Stimulated activated CD8-positive, alpha-beta memory T cell treated with anti-CD3 and anti-CD28 coated beads, Interleukin-7, amount 100 ng/mL, for 4 hours (primary cell): ENCODE results near the gene CABP2.
"Not testable (repeated sequence)": the region's sequence is repeated elsewhere in the genome, so short reads cannot be mapped to it uniquely, and the experiment has no call there.

ENCODE experiments used
- DNase-seq, 2 donors: peaks; one replicate each; pipeline ENCODE4 v3.0.0-alpha.2; 2020; ENCODE audit warnings: low read depth in 2 of 2

The CABP2 gene

DNA sequence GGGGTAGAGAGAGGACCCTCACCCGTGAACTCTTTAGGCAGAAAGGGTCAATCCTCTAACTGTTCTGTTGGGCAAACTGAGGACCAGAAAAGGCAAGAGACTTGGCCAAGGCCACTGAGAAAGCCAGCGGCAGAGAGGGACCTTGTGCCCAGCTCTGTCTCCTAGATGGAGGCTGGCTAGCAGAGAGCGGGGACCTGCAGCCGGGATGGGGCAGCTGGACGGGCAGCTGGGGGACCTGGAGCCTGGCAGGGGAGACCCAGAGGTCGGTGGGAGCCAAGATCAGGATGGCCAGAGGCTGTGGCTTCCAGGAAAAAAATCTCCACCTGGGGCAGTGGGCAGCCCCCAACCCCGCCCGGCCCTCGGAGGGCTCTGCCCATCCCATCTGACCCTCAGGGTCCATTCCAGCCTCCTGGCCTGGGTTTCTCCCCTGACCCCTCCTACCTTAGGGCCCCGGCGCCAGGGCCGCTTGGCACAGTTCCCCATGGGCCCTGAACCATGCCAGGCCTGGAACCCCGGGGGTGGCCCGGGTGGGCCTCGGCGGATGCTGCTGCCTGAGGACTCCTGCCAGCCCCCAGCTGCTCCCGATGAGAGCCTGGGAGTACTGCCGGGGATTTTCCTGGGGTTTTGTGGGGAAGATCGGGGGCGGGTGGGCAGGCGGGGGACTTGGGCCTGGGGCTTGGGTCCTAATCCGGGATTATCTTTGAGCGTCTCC is at the start of gene CABP2:
Gene CABP2, minus strand, starts transcription at position 603 of the 712 bp plus-strand sequence. Its CDS starts 120 bp downstream, at position 483.
- no peak for DNase-seq

DNA sequence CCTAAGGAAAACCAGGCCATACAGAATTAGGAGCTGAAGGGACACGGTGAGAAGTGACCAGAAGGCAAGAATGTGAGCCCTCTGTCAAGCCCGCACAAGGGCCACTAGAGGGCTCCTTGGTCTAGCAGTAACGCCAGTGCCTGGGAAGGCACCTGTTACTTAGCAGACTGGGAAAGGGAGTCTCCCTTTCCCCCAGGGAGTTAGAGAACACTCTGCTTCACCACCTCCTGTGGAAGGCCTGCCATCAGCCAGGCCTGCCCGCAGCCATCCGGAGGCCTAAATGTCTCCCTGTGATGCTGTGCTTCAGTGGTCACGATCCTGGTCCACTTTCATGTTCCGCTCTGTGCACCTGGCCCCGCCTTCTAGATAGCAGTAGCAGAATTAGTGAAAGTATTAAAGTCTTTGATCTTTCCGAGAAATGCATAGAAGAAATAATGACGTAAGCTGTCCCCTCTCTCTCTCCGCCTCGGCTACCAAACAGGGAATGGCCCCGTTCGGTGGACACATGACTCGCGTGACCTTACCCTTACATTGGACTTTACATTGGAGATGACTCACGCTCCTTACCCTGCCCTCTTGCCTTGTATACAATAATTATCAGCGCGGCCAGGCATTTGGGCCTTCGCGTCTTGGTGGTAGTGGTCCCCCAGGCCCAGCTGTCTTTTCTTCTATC is 49.6 kb upstream of the CABP2 start:
- DNase-seq = peak in 1 of 2 donors; percentile 13

DNA sequence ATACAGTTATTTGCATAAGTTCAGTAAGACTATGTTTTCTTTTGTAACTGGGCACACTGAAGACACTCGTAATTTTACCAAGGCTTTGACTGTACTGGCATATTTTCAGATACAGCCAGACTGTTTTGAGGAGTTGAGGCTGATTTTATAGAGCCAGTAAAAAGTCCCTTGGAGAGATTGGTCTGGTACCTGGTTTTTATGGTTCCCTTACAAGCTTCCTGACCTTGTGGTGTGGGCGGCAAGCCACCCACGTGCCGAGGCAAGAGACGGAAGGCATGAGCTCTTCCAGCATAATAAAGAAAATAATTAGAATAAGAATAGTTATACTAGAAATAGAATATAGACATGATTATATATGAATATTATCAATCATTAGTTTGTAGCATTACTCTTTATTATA is 49.1 kb upstream of the CABP2 start:
- no peak for DNase-seq

DNA sequence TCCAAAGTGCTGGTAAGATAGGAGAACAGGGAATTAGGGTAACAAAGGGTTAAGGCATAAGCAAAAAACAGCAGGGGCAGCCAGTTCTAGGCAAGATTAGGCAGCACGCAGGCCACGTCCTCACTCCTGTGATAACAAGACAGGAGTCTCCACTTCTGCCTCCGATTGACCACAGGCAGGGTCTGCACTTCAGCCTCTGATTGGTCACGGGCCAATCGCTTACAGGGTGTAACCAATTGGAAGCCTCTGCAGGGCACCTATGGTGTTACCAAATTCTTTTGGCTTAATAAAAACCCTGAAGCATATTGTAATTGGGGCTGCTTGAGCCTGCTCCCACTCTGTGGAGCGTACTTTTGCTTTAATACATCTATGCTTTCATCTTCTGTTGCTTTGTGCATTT is 48.2 kb upstream of the CABP2 start:
- DNase-seq = no peak

- no peak for DNase-seq
These were observed 41.0 kb upstream of the CABP2 start for GRCh38 chr11:67564230-67564629.

DNA sequence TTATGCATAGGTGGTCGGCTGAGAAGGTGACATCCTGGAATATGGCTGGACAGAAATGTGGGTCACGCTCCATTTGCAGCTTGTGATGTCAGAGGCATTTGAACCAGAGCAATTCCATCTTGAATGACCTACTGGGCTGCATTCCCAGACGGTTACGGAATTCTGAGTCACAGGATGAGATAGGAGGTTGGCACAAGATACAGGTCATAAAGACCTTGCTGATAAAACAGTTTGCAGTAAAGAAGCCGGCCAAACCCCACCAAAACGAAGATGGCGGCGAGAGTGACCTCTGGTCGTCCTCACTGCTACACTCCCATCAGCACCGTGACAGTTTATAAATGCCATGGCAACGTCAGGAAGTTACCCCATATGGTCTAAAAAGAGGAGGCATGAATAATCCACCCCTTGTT is 40.5 kb upstream of the CABP2 start:
- not testable (repeated sequence) for DNase-seq

DNA sequence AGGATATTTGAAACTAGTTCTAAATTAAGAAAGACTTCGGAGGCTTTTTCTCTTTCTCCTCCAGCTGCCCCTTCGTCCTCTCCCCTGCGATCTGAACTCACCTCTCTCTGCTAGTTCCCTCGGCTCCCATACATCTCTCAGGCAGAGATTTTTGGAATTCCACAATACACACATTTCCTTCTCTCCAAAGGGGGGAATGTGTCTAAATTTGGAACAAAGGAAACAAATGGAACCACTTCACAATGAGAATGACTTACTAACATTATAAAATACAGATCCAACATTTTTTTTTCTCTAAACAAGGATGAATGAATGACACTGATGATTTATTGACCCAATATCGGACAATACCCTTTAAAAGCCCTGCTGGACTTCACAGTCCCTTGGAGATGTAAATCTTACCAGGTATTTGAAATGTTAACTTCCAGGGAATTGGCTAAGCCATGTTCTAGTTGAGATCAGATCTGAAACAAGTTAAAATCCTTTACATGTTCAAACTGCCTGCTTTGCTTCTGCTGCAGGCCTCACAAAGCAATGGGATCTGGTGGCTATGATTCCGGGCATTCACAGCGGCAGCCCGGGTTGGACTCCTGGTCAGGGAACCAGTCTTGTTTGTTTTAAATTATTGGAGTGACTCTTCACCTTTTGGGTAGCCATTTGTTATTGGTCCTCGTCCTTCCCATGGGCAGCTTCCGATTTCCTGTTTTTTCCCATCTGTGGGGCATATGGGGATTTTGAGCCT is 39.9 kb upstream of the CABP2 start:
- no peak for DNase-seq

DNA sequence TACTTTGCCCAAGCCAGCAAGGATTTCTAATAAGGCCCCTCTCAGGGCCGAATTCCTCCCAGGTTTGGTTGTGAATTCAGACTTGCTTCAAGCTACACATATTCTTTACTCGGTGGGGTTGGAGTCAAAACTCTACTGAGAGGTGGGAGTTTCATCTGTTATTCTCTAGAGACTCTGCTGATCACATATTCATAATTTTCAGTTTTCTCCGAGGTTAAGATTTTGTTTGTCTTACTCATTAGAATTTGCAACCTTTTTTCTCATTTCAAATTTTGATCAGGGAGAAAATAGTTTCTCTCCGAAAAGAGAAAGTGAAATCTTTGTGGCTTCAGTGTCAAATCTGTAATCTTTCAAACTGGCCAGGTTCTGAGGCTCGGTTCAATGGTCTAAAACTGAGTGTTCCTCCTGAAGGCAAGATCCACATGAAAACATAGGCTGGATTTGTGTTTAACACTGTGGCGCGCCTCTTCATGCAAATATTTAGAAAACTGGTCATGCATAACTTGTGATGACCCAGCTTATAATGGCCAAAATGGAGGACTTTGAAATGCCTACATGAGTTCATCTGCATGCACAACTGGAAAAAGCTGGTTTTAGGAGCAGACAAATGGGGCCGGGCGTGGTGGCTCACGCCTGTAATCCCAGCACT is 38.8 kb upstream of the CABP2 start:
- no peak for DNase-seq

- no peak for DNase-seq
These were observed 35.0 kb upstream of the CABP2 start for GRCh38 chr11:67558084-67558772.

- DNase-seq = no peak
These were observed 33.0 kb upstream of the CABP2 start for GRCh38 chr11:67556244-67556643.

DNA sequence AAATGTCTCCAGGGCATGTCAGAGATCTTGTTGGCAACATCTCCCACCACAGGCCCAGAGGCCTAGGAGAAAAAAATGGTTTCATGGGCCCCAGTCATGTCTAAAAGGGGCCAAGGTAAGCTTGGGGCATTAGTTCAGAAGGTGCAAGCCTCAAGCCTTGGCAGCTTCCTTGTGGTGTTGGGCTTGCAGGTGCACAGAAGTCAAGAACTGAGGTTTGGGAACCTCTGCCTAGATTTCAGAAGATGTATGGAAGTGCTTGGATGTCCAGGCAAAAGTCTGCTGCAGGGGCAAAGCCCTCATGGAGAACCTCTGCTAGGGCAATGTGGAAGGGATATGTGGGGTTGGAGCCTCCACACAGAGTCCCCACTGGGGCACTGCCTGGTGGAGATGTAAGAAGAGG is 28.5 kb upstream of the CABP2 start:
- not testable (repeated sequence) for DNase-seq

DNA sequence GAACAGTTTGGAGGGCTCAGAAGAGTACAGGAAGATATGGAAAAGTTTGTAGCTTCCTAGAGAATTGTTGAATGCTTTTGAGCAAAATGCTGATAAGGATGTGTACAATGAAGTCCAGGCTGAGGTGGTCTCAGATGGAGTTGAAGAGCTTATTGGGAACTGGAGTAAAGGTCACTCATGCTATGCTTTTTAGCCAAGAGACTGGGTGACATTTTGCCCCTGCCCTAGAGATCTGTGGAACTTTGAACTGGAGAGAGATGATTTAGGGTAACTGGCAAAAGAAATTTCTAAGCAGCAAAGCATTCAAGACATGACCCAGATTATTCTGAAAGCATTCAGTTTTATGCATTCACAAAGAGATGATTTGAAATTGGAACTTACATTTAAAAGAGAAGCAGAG is 27.9 kb upstream of the CABP2 start:
- DNase-seq = no peak

- DNase-seq = no peak
These were observed 25.4 kb upstream of the CABP2 start for GRCh38 chr11:67548555-67549110.

DNA sequence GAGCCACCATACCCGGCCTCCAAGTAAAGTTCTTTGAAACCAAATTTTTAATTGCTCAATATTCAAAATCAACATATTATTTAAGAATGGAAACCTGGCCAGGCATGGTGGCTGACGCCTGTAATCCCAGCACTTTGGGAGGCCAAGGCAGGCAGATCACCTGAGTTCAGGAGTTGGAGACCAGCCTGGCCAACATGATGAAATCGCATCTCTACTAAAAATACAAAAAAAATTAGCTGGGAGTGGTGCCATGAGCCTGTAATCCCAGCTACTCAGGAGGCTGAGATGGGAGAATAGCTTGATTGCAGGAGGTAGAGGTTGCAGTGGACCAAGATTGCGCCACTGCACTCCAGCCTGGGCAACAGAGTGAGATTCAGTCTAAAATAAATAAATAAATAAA is 24.9 kb upstream of the CABP2 start:
- DNase-seq = not testable (repeated sequence)

GRCh38 chr11:67545280-67545679 is 22.0 kb upstream of the CABP2 start:
- DNase-seq = no peak

GRCh38 chr11:67544616-67545242 is 21.5 kb upstream of the CABP2 start:
- no peak for DNase-seq

DNA sequence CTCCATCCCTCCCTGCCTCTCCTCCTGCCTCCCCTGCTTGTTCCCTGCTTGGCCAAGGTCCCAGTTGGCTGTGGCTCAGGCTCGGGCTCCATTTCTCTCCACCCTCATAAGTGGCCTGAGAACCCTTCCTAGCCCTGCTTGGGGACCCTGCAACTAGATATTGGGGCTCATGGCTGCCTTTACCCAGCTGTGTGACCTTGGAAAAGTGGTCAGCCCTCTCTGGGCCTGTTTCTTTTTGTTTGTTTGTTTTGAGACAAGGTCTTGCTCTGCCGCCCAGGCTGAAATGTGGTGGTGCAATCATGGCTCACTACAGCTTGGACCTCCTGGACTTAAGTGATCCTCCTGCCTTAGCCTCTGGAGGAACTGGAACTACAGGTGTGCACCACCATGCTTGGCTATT is 20.3 kb upstream of the CABP2 start:
- no peak for DNase-seq

DNA sequence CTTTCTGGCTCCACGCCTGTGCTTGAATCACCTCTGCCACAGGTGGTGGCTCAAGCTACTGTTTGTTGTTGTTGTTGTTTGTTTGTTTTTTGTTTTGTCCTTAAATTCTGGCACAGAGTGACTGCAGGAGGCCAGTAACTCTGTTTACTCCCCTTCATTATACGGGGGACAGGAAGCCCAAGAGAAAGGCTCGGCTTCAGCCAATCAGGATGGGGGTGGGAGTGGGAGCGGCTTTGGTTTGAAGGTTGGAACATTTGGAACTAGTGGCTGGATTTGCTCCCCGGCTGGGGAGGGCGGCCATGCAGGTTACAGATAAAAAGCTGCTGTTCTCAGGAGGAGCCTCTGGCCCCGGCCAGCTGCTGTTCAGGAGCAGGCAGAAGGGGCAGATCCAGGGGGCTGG is 19.7 kb upstream of the CABP2 start:
- DNase-seq = no peak

DNA sequence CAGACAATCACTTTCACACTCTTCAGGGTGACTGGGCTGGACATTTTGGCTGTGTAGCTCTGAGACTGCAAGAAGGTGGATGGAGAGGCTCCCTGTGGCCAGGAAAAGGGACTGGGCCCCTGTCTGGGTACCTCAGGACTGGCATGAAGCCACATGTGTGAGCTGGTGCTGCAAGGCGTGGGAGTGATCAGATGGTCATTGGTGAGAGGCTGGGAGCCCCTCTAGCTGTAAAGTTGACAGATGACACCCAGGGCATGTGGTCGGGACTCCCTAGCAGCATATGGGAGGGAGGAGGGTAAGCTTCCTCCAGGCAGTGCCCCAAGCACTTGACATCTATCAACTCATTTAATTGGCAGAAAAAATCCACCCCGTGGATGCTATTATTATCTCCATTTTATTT is 18.9 kb upstream of the CABP2 start:
- no peak for DNase-seq

GRCh38 chr11:67541198-67541597 is 18.0 kb upstream of the CABP2 start:
- DNase-seq = no peak

DNA sequence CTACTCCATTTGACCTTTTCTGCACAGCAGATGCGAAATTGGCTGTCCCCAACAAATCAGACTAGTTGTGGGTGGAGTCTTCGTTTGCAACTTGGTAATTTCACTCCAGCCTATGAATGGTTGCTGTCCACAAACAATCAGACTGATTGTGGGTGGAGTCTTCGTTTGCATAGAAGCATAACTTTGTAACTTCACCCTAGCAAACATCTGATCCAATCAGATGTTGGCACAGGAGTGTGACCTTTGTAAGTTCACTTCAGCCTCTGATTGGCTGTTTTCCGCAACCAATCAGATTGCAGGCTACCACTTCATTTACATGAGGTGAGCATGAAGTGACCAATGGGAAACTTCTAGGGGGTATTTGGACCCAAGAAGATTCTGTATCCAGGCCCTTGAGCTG is 16.3 kb upstream of the CABP2 start:
- DNase-seq = no peak
